CD4-positive, alpha-beta T cell treated with Interleukin-17A for 4 hours (primary cell): ENCODE data around the gene DPP4.

Source experiments
- DNase-seq: peaks from one replicate; pipeline ENCODE4 v3.0.0-alpha.2; 2020; ENCODE audit warnings: mixed read lengths

DPP4 gene

GRCh38 chr2:162014751-162015150, 59.3 kb downstream of the DPP4 start:
- DNase-seq: no peak

GRCh38 chr2:162013514-162014475, 60.2 kb downstream of the DPP4 start:
- peak; percentile 19 for DNase-seq

DNA sequence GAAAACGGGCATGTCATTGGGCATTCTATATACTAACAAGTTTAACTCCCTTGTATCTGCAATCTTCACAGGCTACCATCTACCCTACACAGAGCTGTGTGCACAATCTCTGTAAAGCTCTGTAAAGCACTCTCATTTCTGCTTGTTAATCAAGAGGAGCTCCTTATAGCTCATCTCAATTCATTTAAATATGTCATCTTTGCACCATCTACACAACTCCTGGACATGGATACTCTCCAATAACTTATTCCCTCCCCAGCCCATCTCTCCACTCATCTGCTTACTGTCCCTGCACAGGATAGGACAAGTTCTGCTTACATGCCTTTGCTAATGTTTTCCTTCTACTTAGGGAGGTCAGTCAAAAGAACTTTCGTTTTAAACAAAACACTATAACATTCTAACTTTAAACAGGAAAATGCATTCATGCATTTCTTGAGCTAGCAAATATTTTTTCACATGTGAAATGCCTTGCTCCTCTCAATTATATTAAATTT, 61.4 kb downstream of the DPP4 start:
- no peak for DNase-seq

- peak; percentile 44 for DNase-seq
These were observed 62.1 kb downstream of the DPP4 start for GRCh38 chr2:162011706-162012564.

GRCh38 chr2:162009543-162009942, 64.5 kb downstream of the DPP4 start:
- no peak for DNase-seq

DNA sequence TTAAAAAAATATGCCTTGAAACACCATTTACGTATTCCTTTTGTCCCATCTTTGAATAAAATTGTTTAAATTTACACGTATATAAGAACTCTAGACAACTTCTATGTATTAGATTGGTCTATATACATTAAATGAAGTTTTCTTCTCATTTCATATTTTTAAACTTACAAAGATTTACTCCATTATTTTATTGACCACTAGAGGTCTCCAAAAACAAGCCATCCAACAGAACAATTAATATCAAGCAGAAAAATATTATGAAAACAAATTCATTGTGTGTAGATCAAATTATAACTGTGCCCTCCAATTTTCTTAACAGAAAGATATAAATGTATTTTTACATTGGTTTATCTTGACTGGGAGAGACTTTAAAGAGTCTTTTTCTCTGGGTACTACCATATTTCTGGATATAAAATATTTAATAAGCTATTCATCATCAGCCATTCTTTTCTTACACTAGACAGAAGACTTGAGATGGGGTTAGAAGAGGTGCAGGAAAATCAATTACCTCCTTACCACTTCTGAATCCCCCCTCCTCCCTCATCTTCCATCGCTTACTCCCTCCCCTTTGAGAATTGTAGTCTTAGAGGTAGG, 66.5 kb downstream of the DPP4 start:
- no peak for DNase-seq

DNA sequence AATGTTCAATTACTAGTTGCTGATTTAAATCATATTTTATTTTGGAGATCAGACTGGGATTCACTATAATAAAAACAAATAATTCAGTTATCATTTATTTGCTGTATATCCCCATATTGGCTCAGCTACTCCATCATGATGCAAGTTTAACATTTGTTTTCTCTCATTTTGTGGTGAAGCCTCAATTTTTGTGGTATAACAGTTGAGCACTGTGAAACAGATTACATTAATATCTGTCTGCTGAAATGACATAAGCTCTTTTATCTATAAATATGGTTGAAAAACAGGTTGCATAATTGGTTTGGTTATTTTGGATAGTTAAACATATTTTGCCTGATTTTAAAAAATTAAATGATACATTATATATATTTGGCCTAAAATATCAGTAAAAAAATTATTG, 67.7 kb downstream of the DPP4 start:
- DNase-seq: no peak

GRCh38 chr2:162004031-162004430, 70.0 kb downstream of the DPP4 start:
- DNase-seq: no peak

- DNase-seq: no peak
These were observed 71.3 kb downstream of the DPP4 start for GRCh38 chr2:162002623-162003235.

- DNase-seq: no peak
These were observed 73.6 kb downstream of the DPP4 start for GRCh38 chr2:162000431-162000830.

DNA sequence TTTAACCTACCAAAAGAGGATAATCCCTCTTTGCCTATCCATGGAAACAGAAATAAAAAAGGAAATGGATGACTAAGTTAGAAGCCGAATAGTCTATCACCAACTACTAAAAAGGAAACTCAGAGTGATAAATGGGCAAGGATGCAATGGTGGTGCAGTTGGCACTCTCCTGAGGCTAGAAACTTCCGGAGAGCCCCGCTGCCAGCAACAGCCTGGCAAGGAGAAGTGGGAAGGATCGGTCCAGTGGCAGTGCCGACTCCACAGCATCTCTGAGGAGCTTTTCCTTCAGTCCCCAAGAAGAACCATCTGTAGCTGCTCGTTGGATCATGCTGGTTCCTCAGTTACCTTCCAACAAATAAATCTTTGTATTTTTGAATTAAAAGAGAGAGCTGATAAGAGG, 74.7 kb downstream of the DPP4 start:
- DNase-seq: no peak

DNA sequence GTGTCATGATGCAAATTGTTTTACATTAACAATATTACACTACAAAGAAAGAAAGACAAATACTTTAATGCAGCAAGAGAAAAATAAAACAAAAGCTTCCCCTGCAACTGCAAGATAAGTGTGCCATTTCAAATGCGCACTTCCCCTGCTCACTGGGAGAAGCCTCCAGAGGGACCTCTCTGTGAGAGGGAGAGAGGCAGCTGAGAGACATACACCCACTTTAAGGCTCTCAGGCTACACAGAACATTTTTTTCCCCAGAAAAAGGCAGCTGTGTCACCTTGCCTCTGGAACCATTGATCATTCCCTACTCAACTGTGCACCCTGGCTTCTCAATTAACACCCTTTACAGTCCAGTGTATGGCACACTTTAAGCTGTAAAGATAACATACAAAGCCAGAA, 75.2 kb downstream of the DPP4 start:
- DNase-seq: no peak

DNA sequence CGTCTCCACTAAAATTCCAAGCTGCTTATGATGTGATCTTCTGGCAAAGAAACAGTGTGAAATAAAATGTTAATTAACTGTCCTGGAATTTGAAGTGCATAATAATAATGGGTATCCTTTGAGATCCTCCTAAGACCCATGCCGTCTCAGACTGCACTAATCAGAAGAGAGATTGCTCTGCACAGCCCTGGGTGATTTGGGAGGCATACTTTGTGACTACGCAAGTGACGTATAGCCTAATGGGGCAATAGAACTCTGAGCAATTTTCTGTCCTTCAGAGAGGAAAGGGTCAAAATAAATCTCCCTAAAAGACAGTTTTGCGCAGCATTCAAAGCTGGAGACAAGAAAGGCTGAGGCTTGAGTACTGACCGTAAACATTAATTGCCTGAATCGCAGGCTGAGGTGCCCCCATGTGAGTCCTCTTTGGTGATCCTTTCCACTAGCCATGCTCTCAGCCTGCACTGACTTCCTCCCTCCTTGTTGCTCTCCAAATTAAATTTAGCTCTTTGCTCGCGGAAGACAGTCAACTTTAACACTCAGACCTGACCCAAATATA, 76.0 kb downstream of the DPP4 start:
- no peak for DNase-seq

DNA sequence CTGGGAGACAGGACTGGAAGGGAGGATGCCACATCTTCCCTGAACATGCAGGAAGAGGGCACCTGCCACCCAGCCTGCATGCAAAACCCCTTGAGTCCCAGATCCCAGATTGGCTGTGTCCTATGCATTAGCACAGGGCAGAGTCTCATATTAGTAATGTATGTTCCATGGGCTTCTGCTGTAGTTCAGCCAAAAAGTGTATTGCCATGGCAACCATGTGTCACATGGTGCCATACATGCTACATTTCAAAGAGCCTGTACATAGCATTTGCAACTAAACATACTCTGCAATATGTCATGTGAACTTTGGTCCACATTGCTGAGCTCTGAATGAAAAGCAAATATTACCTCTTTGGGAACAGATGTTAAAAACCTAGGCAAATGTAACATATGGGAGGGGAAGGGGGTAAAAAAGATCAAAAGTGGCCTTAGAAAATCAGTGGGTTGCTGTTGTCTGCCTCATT, 78.4 kb downstream of the DPP4 start:
- peak; percentile 30 for DNase-seq

DNA sequence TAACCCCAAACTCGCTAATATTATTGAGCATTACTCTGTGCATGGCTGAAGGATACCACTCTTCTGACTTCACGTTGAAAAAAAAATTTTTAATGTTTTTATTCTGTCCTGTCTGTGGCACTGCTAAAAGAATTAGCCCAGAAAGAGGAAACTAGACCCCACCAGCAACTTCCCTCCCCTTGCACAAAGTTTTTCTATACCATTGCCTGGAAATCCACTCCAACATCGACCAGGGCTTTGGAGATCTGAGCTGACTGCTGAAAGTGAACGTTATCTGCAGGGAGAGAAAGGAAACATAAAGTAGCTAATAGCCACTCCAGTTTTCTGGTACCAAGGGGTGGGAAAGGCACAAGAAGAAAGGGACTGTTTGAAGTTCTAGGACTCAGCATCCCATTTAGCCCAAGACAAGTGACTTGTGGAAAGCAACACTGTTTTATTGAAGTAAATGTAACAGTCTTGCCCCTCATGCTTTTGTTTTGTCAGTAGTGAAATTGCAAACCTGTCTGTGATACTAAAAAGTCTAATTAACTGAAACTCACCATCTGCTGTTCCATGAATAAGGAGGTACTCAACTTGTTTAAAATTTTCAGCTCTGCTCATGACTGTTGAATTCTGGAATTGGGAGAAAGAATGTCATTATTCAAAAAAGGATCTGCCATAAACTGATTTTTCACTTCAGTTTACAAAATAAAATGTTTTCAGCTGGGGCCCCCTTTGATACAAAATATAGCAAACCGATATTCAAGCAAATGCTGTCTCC, 79.1 kb downstream of the DPP4 start:
- no peak for DNase-seq

- DNase-seq: peak; percentile 66
These were observed 81.5 kb downstream of the DPP4 start for GRCh38 chr2:161992531-161992930.

DNA sequence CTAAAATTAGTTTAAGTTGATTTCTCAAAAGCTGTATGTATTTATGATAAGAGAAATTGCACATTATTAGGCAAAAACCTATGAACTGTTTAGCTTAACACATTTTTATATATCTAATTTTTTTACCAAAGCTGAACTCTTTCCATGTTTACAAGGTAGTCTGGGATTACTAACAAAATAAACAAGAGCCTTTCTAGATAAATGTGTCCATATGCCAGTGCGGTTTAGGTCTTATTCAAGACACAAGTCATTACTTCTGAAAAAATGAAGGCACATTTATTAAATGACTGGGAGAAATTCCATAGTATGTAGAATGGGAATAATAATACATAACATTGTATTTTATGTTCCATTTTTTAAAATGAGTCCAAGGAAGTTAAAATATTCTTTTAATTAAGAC, 82.0 kb downstream of the DPP4 start:
- DNase-seq: no peak

- no peak for DNase-seq
These were observed 83.3 kb downstream of the DPP4 start for GRCh38 chr2:161990741-161991140.

DNA sequence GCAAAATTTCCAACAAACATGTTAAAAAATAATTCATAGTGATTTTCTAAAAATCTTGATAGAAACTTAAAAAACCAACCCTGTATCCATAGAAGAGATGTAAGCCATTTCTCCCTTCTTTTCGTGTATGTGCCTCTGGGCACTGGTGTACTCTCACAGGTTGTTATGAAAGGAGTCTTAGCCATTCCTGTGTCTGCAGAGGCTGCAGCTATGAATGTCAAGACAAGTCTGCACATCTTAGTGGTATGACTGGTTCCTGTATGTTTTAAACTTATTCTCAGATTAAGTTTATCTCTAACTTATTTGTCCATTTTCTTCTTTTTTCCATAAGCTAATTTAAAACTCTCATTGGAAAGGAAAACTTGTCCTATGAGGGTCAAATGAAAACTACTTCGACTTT, 84.0 kb downstream of the DPP4 start:
- no peak for DNase-seq

GRCh38 chr2:161988589-161988988, 85.4 kb downstream of the DPP4 start:
- no peak for DNase-seq

GRCh38 chr2:161987311-161987710, 86.7 kb downstream of the DPP4 start:
- DNase-seq: no peak

DNA sequence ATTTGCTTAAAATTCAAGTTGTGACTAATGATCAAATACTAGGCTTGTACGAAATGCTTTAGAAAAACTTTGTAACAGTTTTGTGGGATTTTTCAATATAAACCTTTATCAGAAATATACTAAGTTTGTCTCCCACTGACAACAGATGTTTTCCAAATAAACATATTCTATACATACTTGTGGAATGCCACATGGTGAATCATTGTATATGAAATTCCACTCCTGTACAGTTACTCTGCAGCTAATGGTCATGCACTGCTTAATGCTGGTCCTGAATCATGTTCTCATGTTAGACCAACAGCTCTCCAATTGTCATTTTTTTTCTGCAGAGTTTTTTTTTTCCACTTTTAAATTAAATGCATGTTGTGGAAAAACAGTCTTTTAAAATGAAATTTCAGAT, 90.1 kb downstream of the DPP4 start:
- DNase-seq: no peak
